HG03457 (cell line): ENCODE data around the gene CNPY1.
"Not testable (repeated sequence)": the region's sequence is repeated elsewhere in the genome, so short reads cannot be mapped to it uniquely, and the experiment has no call there.

Experiments
- ATAC-seq: cut with Tn5 transposase; IDR thresholded peaks from one replicate; pipeline ENCODE4 v1.9.1; 2021; ENCODE audit warnings: moderate number of reproducible peaks; ENCODE audit not compliant: unreplicated experiment

The CNPY1 gene

DNA sequence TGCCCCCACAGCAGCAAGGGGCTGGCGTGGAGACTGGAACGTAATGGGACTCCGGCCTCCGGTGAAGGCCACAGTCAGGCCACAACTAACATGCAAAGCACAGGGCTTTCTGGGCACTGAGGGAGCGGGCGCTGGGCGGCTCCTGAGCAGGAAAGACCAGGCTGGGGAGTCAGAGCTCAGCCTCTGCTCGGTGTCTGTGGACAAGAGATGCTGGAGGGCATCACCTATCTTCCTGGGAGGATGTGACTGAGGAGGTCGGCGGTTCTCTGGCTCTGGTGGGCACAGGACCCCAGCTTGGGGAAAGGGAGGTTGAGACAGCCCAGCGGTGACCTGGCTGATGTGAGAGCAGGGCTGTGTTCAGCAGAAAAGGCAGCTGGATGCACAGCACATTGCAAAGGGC, 11.7 kb downstream of the CNPY1 start:
- ATAC-seq, result no peak

DNA sequence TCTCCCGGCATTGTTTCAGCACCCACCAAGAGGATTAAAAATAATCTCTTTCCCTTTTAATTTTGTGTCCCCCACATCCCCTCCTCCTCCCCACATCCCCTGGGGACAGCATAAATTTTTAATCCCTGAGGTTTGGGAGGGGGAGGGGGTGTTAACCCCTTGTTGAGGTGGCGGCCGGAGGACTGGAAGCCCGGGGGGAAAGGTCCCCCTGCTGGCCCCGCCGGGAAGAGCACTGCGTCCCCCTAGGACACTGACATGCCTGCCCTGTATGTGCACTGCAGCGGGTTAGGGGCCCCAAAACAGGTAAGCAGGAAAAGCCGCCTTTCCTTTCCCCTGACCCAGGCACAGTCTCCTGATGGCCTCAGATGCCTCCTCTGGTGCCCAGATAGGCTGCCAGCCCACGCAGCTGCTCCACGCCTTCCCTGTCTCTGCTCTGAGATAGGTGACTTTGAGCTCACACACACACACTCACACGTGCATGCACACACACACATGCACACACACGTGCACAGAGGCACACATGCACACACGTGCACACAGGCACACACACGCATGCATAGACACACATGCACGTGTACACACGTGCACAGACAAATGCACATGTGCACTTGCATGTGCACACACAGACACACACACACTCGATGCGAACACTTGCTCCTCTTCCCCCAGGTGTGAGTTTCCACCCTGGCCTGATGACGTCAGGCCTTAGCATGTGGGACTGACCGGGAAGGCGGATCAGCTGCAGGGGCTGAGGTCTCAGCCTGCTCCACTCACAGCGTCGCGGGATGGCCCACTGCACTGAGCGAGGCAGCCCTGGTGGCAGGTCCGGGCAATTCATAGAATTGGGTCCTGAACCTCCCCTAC, 12.3 kb downstream of the CNPY1 start:
- no peak for ATAC-seq

DNA sequence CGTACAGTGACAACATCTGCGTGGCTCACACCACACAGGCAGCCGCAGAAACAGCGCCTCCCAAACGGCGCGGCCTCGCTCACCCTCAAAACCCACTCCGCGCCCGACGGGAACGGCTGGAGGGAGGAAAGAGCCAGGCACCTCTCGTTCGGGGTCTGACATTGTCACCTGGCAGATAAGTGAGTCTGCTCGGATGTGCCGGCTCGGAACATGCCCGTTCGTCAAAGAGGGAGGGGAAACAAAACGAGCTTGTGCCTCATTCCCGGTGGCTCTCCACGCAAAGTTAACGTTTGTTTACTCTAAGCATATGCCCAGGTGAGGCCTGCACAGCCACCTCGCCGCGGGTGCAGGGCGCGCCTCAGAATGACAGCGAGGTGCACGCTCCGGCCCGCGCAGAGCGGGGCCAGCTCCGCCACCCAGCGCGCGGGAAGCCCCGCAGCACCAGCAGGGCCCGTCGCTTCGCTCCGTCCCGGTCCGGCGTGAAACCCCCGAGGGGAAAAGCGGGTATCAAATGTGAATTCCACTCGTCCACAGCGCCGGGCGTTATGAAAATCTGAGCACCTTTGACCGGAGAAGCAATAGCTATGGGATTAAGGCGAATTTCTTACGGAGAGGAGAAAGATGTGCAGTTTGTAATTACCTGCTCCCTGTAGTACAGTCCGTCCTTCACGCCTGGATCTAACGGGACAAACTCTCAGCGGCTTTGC, 13.1 kb downstream of the CNPY1 start:
- ATAC-seq, result no peak

DNA sequence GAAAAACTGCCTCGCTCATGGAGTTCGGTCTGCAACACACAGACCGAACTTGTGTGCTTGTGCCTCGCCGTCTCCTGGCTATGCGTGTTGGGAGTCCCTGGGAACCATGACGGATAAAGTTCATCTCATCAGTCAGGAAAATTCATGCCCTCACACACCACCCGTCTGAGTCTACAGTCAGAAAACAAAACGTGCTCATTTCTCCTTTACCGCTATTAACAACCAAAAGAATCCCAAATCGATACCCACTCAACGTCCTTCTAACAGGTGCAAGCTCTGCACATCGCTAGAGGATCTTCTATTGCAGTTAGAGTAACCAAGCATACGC, 13.6 kb downstream of the CNPY1 start:
- no peak for ATAC-seq

DNA sequence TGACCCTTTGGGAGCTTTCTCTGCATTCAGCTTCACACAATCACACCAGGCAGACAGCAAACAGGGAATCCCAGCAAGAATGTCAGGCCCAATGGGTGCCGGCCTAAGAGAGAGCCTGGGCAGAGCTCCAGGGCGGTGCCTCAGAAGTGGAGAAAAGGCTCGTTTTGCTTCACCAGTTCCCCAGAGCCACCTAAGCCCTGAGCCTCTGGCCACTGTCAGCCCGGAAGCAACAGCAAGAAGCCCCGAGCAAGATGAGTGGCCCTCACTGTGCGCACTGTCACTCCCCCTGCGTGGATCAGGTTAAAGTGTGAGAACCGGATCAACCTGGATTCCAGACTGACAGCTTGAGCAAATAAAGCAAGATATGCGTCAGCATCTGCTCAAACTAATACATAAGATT, 14.7 kb downstream of the CNPY1 start:
- ATAC-seq, result no peak

DNA sequence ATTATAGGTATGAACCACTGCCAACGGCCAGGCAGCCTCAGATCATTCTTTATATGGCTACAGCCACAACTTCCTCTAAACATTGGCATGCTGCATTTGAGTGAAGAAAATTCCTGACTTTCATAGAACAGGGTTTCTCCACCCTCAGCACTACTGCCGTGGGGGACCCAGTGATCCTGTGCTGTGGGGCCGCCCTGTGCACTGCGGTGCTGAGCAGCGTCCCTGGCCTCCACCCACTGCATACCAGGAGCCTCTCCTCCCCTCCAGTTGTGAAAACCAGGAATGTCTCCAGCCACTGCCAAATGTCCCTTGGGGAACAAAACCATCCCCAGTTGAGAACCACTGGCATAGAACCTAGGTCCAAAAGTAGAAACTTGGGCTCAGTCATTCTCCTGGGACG, 15.8 kb downstream of the CNPY1 start:
- ATAC-seq, result no peak

DNA sequence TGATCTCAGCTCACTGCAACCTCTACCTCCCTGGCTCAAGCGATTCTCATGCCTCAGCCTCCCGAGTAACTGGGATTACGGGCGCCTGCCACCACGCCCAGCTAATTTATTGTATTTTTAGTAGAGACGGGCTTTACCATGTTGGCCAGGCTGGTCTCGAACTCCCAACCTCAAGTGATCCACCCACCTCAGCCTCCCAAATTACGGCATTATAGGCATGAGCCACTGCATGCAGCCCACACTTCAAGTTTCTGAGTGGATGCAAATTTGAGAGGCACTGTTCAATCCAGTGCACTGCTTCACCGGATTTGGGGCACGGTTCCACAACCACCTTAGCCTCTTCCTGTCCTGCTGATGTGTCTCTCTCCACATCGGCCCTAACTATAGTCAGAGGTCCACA, 16.5 kb downstream of the CNPY1 start:
- ATAC-seq, result no peak

DNA sequence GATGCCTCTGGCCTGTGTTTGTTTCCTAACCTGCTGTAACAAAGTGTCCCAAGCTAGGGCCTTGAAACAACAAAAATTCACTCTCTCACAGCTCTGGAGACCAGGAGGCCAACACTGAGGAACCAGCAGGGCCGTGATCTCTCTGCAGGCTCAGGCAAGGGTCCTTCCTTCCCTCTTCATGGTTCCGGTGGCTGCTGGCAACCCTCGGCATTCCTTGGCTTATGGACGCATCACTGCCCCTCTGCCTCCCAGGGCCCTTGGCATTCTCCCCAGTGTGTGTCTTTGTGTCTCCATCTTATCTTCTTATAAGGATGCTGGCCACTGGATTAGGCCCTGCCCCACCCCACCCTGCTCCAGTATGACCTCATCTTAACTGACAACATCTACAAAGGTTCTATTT, 17.0 kb downstream of the CNPY1 start:
- ATAC-seq, result no peak

DNA sequence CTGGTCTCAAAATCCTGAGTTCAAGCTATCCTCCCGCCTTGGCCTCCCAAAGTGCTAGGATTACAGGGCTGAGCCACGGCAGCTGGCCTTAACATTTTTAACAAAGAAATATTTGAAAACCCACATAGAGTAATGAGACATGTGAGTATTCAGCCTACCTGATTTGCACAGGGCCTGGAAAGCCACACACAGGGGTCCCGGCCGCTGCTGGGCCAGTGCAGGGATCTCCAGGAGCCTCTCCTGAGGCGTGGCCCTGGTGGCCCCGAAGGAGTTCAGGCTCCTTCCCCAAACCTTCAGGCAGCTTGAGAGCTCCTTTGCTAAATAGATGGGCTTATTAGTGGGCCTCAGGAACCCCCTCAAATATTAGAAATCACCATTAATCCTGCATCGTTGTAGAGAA, 18.7 kb downstream of the CNPY1 start:
- no peak for ATAC-seq

DNA sequence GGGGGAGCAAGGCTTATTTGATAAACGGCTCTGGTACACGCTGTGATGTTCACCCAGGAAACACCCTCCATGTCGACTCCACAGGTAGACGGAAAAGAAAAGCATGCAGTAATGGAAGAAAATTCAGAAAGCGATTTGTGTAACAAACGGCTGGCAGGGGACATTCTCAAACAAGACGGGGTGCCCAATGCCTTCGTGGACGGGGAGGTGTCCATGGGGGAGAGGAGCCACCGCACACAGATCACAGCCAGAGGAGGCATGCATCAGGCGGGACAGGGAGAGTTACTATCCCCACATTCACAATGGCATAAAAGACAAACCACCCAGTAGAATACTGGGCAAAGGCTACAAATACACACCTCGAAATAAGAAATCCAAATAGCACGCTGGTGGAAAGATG, 20.1 kb downstream of the CNPY1 start:
- no peak for ATAC-seq

DNA sequence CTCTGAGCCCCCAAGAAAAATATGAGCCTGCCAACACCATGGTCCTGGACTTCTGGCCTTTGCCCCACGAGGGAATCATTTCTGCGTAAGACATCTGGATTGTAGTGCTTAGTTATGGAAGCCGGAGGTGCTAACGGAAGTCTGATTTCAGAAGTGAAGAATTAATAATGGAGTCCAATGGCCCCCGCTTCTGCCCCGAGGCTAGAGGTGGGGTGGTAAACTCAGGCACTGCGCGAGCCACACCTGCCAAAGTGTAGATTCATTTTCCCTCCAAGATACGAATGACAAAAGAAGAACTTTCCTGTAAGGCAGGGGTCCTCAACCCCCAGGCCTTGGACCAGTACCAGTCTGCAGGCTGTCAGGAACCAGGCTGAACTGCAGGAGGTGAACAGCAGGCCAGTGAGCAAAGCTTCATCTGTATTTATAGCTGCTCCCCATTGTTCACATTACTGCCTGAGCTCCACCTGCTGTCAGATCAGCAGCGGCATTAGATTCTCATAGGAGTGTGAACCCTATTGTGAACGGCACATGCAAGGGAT, 22.3 kb downstream of the CNPY1 start:
- no peak for ATAC-seq

DNA sequence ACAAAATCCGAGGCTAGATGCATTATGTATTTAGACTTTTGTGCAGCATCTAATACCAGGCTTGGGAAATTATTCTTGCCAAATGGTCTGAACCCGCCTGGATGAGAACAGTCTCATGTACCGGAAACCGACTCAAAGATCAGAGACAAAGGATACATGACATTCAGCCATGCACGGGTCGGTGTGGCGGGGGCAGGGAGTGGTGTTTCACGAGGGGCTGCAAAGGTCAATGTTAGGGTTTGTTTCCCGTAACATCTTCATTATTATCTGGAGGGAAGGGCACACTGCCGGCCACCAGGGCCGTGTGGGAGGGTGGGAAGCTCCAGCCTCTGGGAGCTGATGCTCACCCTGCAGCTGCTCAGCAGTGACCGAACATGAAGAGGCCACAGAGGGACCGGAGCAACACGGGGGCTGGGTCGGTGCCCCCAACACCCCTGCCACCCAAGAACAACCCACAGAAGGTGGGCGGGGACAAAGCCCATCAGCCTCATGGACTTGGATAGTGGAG, 23.1 kb downstream of the CNPY1 start:
- ATAC-seq, result no peak

DNA sequence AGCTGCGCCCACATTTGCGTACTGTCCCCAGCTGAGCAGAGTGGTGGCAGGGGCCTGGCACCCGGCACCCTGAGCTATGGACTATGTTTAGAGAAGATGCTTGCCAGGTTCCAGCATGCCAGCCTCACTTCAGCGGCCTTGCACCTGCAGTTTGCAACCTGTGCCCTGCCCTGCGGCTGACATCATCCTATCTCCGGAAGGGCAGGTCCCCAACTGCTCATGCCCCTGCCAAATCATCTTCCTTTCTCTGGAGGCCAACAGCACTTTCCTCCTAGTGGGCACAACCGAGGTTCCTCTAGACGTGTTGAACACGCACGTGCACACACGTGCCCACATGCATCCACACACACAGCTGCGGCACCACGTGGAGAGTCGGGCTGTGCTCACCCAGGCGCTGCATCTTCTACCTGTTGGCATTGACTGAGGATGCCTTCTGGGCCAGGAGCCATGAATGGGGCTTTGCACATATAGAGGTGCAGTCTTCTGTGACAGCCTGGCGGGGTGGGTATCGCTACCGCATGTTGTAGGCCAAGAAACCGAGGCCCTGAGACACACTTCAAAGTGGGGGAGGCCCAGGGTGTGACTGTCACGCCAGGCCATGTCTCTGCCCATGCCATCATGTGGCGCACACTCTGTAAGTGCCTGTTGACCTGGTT, 24.5 kb downstream of the CNPY1 start:
- no peak for ATAC-seq

DNA sequence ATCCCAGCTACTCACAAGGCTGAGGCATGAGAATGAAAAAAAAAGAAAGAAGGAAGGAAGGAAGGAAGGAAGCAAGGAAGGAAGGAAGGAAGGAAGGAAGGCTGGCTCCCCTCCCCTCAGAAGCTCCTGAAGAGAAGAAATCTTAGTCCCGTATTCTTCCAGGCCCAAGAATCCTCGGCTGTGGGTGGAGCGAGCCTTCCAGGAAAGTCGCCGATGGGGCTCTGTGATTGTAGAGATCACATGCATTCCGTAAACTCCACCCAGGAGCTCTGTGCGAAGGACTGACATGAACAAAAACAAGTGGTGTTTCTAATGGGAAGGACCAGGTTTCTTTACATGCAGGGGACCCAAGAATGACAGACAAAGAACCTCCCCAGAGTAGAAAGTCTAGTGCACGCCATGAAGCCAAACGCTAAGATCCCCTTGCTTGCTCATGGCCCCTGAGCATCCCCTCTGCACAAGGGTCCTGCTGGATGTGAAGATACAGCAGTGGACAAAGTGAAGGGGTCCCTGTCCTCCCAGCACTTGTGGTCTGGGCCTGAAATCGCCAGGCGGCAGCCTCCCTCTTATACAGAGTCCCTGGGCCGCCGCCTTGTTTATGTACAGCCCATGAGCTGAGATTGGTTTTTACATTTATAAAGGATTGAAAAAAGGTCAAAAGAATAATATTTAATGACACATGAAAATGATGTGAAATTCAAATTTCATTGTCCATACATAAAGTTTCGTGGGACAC, 25.2 kb downstream of the CNPY1 start:
- no peak for ATAC-seq

DNA sequence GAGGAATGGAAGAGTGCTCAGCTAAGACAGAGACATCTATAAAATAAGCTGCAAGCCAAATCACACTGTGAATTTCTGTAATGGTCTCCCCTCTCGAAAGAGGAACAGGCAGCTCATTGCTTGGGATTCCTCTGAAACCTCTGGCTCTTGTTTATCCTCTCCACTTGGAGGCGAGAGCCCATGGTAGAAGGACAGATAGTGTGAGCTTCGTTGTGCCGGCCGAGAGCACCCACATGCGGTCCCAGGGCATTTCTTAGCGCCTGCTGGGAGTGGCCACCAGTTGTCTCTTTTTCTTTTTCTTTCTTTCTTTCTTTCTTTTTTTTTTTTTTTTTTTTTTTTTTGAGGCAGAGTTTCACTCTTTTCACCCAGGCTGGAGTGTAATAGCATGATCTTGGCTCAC, 26.2 kb downstream of the CNPY1 start:
- no peak for ATAC-seq

DNA sequence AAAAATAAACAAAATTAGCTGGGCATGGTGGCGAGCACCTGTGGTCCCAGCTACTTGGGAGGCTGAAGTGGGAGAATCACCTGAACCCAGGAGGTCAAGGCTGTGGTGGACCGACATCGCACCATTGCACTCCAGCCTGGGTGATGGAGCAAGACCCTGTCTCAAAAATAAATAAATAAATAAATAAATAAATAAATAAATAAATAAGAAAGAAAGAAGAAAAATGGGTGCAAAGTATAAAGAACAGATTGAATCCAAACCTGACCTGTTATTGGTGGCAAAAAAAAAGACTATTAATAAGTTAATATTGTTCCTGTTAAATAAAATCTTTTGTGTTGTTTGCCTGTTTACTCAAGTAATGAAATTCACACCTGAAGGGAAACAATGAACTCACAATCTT, 27.0 kb downstream of the CNPY1 start:
- ATAC-seq, result not testable (repeated sequence)

DNA sequence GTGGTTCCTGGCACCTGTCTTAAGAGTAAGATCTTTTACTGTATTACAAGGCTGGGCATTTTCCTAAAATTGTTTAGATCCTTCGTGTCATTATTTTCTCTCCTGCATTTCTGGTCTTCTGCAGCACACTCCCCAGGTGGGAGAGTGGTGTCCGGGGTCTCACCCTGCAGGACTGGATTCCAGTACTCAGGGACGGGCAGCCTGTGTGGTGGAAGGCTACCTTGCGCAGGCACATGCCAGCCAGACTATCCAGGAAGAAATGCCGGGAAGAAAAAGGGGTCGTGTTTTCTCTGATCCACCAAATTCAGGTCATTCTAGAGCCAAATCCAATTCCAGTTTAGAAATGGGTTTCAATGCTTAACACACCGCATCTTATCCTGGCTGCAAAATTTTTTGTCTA, 27.7 kb downstream of the CNPY1 start:
- ATAC-seq, result no peak

DNA sequence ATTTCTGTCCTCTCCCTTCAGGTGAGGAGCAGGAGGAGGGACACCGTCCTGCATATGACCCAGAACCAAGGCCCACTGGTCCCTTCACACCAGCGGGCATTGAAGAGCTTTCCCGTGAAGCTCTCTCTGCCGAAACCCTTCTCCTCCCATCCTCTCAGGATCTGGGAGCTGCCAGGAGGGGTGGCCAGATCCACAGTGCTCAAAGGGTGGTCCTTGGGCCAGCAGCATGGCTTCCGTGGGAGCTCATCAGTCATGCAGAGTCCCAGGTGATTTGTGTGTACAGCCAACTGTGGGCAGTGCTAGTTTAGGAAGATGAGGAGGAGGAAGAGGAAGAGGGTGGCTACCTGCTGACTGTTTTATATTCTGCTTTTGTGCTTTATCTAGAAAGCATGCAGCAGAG, 28.4 kb downstream of the CNPY1 start:
- ATAC-seq, result no peak

DNA sequence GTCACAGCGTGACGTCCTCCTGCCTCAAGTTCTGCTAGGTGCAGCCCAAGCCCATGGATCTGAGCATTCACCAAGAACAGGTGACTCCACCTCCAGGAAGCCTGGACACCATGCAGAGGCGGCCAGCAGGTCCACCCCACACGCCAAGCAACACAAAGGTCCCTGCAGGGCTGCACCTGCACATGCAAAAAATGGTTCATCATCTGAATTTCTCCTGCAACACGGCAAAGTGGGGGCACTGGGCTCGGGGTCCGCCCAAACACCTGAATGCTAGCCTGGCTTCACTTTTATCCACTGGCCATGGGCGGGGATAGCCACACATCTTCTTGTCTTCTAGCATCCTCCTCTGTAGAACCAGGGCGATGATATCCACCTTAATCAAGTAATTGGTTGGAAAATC, 28.9 kb downstream of the CNPY1 start:
- no peak for ATAC-seq

DNA sequence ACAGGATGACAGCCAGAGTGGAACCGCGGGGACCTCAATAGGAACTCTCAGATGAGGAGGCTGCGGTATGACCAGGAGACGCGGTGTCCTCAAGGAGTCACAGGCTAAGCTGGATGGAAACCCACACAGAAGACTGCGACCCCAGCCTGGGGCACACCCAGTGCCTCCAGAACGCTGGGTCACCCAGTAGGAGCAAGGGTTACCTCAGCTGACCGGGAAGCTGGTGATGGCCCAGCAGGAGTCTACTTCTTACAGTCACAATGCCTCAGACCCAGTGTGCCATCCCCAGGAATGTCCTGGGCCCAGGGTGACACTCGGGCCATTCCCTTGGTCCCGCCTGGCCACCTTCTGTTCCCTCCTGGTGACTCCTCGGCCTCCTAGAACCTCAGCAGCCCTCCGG, 29.9 kb downstream of the CNPY1 start:
- ATAC-seq, result no peak

DNA sequence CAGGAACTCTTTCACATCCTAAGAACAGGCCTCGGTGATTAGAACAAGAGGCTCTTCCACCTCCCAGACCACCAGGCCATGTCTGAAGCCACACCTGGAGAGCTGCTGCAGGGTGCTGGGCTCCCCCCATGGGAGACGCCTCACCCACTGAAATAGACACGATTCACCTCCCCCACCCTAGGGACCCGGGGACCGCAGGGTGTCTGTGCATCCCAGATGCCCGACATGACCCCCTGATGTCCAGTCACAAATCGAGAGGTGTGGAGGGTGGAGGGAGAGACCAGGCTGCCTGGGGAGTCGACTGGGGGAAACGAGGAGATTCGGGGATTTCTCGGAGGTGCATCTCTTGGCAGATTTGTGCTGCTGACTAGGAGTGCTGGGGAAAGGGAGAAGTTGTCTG, 31.0 kb downstream of the CNPY1 start:
- no peak for ATAC-seq
